Measurements from ENCODE around the gene CEP89.
"Not testable (repeated sequence)": the region's sequence is repeated elsewhere in the genome, so short reads cannot be mapped to it uniquely, and the experiment has no call there.

CEP89 gene

GRCh38 chr19:32869369-32869965, 102.3 kb downstream of the CEP89 start, which contains the start of gene SLC7A9:
TSS of gene SLC7A9 (minus strand) at chr19:32869767. CDS start at chr19:32868534, 1,233 bp downstream.
- DNase-seq (ENCODE audit: low read depth): no peak

- no peak for DNase-seq (ENCODE audit: low read depth)
These were observed 103.4 kb downstream of the CEP89 start for GRCh38 chr19:32868206-32868950.

DNA sequence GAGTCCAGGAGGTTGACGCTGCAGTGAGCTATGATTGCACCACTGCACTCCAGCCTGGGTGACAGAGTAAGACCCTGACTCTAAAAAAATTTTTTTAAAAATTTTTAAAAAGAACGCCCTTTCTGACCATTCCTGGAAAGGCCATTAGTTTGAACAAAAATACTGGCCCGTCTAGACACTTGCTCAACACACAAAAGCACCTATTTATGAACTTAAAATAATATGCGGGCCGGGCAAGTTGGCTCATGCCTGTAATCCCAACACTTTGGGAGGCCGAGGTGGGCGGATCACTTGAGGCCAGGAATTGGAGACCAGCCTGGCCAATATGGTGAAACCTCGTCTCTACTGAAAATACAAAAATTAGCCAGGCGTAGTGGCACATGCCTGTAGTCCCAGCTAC, 104.3 kb downstream of the CEP89 start:
- DNase-seq (ENCODE audit: low read depth): not testable (repeated sequence)

DNA sequence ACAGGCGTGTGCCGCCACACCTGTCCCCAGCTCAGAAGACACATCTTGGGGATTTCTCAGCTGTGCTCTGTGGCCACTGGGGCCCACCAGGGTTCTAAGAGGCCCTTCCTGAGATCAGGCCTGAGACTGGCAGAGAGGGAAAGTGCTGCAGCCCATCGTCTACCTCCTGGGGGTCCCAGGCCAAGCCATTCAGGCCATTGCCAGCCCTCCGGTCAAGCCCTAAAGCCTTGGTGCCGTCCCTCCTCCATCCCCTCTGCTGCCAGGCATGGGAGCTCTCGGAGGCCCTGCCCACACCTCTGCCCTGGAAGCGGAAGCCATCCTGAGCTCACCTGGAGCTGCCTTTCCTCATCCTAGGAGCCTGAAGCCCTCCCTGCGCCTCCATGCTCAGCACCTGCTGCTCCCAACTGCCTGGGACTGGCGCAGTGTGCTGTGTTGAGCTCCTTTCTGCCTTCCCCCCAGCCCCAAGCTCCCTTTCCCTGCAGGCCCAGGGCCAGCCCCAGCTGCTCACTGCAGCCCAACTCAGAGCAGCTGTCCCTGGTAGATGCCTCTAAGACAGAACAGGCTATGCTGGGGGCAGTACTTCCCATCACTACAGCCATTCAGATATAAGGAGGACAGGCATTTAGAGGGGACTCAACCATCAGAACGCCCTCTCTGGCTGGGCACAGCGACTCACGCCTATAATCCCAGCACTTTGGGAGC, 105.0 kb downstream of the CEP89 start:
- no peak for DNase-seq (ENCODE audit: low read depth)

GRCh38 chr19:32866061-32866460, 105.7 kb downstream of the CEP89 start:
- DNase-seq (ENCODE audit: low read depth): no peak

GRCh38 chr19:32865326-32865725, 106.4 kb downstream of the CEP89 start:
- no peak for DNase-seq (ENCODE audit: low read depth)

- DNase-seq (ENCODE audit: low read depth): no peak
These were observed 107.3 kb downstream of the CEP89 start for GRCh38 chr19:32864318-32865007.

GRCh38 chr19:32863841-32864240, 107.9 kb downstream of the CEP89 start:
- DNase-seq (ENCODE audit: low read depth): no peak

GRCh38 chr19:32863301-32863700, 108.5 kb downstream of the CEP89 start:
- DNase-seq (ENCODE audit: low read depth): no peak

GRCh38 chr19:32862741-32863140, 109.0 kb downstream of the CEP89 start:
- no peak for DNase-seq (ENCODE audit: low read depth)

- DNase-seq (ENCODE audit: low read depth): no peak
These were observed 109.6 kb downstream of the CEP89 start for GRCh38 chr19:32862173-32862572.

GRCh38 chr19:32861596-32861995, 110.2 kb downstream of the CEP89 start:
- no peak for DNase-seq (ENCODE audit: low read depth)

DNA sequence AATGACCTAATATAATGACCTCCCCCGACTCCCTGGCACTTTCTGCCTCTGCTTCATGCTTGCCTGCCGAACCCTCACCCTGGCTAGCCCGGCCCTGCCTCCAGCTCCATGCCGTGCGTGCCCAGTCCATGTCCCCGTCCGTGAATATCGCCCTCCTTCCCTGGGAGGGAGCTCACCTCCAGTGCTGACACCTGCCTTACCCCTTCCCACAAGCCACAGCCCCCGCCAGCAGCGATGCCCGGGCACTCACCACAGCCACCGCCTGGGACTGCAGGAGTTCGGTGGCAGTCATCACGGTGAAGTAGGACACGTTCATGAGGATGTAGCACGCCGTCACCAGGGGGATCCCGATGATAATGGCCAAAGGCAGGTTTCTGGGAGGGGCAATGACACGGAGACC, 112.2 kb downstream of the CEP89 start:
- no peak for DNase-seq (ENCODE audit: low read depth)

DNA sequence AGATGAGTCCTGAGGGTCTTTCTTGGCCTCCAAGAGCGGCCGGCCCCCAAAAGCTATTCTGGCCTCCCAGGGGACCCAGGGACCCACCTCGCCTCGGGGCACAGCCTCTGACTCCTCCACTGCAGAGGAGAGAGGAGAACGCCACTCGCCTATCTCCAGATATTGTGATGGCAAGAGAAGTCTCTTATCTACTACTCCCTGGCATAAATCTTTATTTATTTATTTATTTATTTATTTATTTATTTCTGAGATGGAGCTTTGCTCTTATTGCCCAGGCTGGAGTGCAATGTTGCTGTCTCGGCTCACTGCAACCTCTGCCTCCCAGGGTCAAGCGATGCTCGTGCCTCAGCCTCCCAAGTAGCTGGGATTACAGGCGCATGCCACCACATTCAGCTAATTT, 113.2 kb downstream of the CEP89 start:
- DNase-seq (ENCODE audit: low read depth): no peak

- DNase-seq (ENCODE audit: low read depth): no peak
These were observed 113.6 kb downstream of the CEP89 start for GRCh38 chr19:32858155-32858554.

DNA sequence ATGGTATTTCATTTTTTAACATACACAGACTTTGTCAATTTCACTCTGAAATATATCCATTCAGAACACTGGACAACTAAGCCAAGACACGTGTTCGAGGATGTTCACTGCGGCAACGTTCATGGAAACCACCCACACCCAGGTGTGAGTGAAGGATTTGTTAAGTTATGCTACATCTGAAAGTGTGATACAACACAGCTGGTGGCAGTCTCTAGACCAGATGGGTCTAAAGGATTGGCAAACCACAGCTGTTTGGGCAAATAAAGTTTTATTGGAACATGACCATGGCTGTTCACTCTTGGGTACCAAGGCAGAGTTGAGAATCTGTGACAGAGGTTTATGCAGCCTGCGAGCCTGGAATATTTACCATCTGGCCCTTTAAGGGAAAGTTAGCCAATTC, 114.2 kb downstream of the CEP89 start:
- no peak for DNase-seq (ENCODE audit: low read depth)

- not testable (repeated sequence) for DNase-seq (ENCODE audit: low read depth)
These were observed 114.9 kb downstream of the CEP89 start for GRCh38 chr19:32856818-32857217.

- no peak for DNase-seq (ENCODE audit: low read depth)
These were observed 119.5 kb downstream of the CEP89 start for GRCh38 chr19:32852216-32852615.

GRCh38 chr19:32848035-32848434, 123.7 kb downstream of the CEP89 start:
- DNase-seq (ENCODE audit: low read depth): not testable (repeated sequence)

GRCh38 chr19:32843716-32844245, 128.0 kb downstream of the CEP89 start:
- no peak for DNase-seq (ENCODE audit: low read depth)

GRCh38 chr19:32842061-32842460, 129.7 kb downstream of the CEP89 start:
- DNase-seq (ENCODE audit: low read depth): no peak

DNA sequence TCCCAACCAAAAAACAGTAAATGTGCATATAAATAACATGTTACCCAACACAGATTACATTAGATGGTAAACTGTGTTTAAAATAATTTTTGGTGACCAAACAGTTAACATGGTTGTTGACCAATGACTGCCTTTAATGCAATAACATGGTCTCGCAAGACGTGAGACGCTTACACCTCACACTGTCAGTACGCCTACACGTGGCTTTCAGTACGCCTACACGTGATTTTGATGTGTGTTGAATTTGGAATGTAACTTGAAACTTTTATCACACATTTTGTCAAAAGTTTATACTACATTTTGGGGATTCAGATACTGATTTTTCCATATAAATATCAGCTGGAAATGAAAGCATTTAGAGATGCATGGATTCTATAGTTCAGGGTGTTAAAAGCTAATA, 134.2 kb downstream of the CEP89 start:
- DNase-seq (ENCODE audit: low read depth): no peak

Data from GM04503 (cell line).